ENCODE measurements around the gene ARHGEF38.

ARHGEF38 gene

DNA sequence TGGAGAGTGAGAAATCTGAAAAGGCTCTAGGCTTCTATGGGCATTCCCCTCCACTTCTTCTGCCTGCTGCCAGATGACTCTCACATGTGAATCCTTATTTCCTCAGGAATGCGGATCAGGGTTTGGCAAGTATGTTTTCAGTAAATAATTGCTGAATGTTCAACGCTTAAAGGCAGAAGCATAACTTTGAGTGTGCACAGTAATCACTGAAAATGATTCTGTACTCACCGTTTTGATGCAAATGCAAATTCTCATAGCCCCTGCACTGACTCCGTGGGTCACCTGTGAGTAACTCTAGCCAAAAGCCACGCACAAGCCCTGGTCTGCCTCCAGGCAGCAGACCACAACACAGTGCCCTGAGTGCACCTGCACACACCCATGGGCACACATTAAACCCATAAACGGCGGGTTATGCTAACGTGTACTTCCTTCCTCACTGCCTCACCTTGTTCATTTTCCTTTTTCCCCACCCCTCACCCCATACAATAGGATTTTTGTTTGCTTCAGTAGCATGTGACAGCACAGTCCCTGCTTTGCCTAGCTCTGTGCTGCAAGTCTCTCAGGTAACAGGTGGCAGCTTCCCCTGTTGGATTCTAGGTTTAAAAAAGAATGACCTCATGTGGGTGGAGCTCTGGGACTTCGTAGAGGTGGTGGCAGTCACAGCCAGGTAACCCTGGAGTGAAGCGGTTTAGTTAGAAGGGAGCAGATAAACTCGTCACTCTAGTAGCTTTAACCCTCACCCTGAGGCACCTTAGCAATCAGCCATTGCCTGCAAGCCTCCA lies at the start of gene ARHGEF38:
TSS of gene ARHGEF38 (plus strand) at position 656 of the 782 bp plus-strand sequence. CDS start 146 bp downstream, outside the sequence.
- H3K27ac ChIP-seq (ENCODE audit: low read depth, low read length): no peak within 1 kb of the TSS
- no peaks in the 10 kb centered on the region for H3K36me3 ChIP-seq (ENCODE audit: control insufficient read depth, insufficient read depth, low read length)
- H3K9ac ChIP-seq (ENCODE audit: low read length): peak within 1 kb of the TSS; percentile 53
- H3K4me1 ChIP-seq (ENCODE audit: control insufficient read depth, insufficient read depth, low read length): no peaks in the 10 kb centered on the region
- H3K27me3 ChIP-seq (ENCODE audit: control insufficient read depth, insufficient read depth, low read length): no peaks in the 10 kb centered on the region
- H3K4me3 ChIP-seq (ENCODE audit: low read length): peak within 1 kb of the TSS; percentile 49

DNA sequence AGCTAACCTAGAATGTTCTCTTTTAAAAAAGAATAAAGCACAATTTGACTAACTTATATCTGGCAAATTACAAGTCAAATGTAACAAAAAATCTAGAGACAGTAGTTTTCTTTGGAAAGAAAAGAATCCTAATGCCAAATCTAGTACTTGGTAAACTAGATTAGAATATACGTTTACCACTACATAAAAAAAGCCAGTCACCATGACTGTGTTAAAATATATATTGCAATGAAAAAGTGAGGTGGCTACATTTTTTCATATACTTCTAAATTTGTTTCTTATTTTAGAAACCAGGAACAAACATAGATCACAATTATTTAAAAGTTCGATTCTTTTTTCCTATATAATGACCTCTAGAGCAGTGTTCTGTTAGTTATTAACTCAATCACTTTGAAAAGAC lies 48.9 kb upstream of the ARHGEF38 start:
- no peak overlapping the region for H3K4me3 ChIP-seq (ENCODE audit: low read length)
- H3K27me3 ChIP-seq (ENCODE audit: control insufficient read depth, insufficient read depth, low read length): no peaks in the 10 kb centered on the region
- H3K4me1 ChIP-seq (ENCODE audit: control insufficient read depth, insufficient read depth, low read length): no peaks in the 10 kb centered on the region
- no peak overlapping the region for H3K9ac ChIP-seq (ENCODE audit: low read length)
- no peak overlapping the region for H3K27ac ChIP-seq (ENCODE audit: low read depth, low read length)
- no peaks in the 10 kb centered on the region for H3K36me3 ChIP-seq (ENCODE audit: control insufficient read depth, insufficient read depth, low read length)

DNA sequence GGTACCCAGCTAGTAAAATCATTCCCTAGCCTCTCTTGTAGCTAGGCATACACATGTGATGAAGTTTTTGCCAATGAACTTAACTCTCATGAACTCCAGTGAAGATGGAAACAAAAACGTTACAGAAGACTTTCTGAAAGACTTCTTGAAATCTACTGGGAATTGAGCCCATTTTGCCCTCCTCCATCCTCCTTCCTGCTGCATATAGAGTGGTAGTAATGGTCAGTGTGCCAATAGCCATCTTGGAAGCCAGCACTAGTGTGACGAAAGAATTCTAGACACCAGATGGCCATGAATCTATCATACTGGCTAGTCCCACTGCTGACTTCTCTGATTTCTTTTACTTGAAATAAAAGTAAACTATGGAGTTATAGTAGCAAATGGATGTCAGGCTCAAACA lies 47.7 kb upstream of the ARHGEF38 start:
- Histone ChIP-seq H3K27ac (ENCODE audit: low read depth, low read length) (no peak overlapping the region), H3K36me3 (ENCODE audit: control insufficient read depth, insufficient read depth, low read length) (no peaks in the 10 kb centered on the region), H3K4me3 (ENCODE audit: low read length) (no peak overlapping the region), H3K4me1 (ENCODE audit: control insufficient read depth, insufficient read depth, low read length) (no peaks in the 10 kb centered on the region), H3K27me3 (ENCODE audit: control insufficient read depth, insufficient read depth, low read length) (no peaks in the 10 kb centered on the region), H3K9ac (ENCODE audit: low read length) (no peak overlapping the region)

DNA sequence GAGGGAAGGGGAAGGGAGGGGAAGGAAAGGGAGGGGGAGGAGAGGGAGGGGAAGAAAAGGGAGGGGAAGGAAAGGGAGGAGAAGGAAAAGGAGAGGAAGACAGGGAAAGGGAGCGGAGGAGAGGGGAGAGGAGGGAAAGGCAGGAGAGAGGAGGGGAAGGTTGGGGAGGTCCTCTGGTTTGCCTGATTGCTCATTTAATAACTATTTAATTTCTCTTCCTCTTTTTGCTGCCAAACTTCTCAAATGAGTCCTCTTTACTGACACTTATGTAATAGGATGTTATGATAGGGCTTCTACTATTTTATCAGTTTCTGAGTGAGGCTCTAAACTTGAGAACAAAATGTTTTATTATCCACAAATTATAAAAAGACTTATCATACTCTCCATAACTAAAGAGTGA lies 43.1 kb upstream of the ARHGEF38 start:
- H3K27me3 ChIP-seq (ENCODE audit: control insufficient read depth, insufficient read depth, low read length): no peaks in the 10 kb centered on the region
- no peak overlapping the region for H3K9ac ChIP-seq (ENCODE audit: low read length)
- H3K4me3 ChIP-seq (ENCODE audit: low read length): no peak overlapping the region
- no peaks in the 10 kb centered on the region for H3K36me3 ChIP-seq (ENCODE audit: control insufficient read depth, insufficient read depth, low read length)
- no peak overlapping the region for H3K27ac ChIP-seq (ENCODE audit: low read depth, low read length)
- H3K4me1 ChIP-seq (ENCODE audit: control insufficient read depth, insufficient read depth, low read length): no peaks in the 10 kb centered on the region

DNA sequence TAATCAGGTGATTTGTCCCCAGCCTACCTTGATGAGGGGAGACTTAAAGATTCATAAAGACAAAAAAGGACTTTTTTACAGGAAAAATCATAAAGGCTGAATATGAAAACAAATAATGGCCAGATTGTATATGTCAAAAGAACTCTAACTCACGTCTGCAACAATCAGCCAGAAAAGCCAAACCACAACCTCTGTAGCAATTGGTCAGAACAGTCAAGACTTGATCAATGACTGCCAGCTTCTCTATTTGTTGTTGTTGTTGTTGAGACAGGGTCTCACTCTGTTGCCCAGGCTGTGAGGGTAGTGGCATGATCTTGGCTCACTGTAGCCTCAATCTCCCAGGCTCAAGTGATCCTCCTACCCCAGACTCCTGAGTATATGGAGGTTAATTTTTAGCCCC lies 42.7 kb upstream of the ARHGEF38 start:
- Histone ChIP-seq H3K36me3 (ENCODE audit: control insufficient read depth, insufficient read depth, low read length) (no peaks in the 10 kb centered on the region), H3K27ac (ENCODE audit: low read depth, low read length) (no peak overlapping the region), H3K4me1 (ENCODE audit: control insufficient read depth, insufficient read depth, low read length) (no peaks in the 10 kb centered on the region), H3K4me3 (ENCODE audit: low read length) (no peak overlapping the region), H3K27me3 (ENCODE audit: control insufficient read depth, insufficient read depth, low read length) (no peaks in the 10 kb centered on the region), H3K9ac (ENCODE audit: low read length) (no peak overlapping the region)

GRCh38 chr4:105510245-105510644 lies 42.2 kb upstream of the ARHGEF38 start:
- no peak overlapping the region for H3K27ac ChIP-seq (ENCODE audit: low read depth, low read length)
- H3K4me1 ChIP-seq (ENCODE audit: control insufficient read depth, insufficient read depth, low read length): no peaks in the 10 kb centered on the region
- H3K4me3 ChIP-seq (ENCODE audit: low read length): no peak overlapping the region
- H3K36me3 ChIP-seq (ENCODE audit: control insufficient read depth, insufficient read depth, low read length): no peaks in the 10 kb centered on the region
- H3K9ac ChIP-seq (ENCODE audit: low read length): no peak overlapping the region
- no peaks in the 10 kb centered on the region for H3K27me3 ChIP-seq (ENCODE audit: control insufficient read depth, insufficient read depth, low read length)

GRCh38 chr4:105520819-105521790 lies 31.3 kb upstream of the ARHGEF38 start:
- Histone ChIP-seq H3K9ac (ENCODE audit: low read length) (no peak overlapping the region), H3K4me3 (ENCODE audit: low read length) (no peak overlapping the region), H3K36me3 (ENCODE audit: control insufficient read depth, insufficient read depth, low read length) (no peaks in the 10 kb centered on the region), H3K27me3 (ENCODE audit: control insufficient read depth, insufficient read depth, low read length) (no peaks in the 10 kb centered on the region), H3K27ac (ENCODE audit: low read depth, low read length) (no peak overlapping the region), H3K4me1 (ENCODE audit: control insufficient read depth, insufficient read depth, low read length) (no peaks in the 10 kb centered on the region)

DNA sequence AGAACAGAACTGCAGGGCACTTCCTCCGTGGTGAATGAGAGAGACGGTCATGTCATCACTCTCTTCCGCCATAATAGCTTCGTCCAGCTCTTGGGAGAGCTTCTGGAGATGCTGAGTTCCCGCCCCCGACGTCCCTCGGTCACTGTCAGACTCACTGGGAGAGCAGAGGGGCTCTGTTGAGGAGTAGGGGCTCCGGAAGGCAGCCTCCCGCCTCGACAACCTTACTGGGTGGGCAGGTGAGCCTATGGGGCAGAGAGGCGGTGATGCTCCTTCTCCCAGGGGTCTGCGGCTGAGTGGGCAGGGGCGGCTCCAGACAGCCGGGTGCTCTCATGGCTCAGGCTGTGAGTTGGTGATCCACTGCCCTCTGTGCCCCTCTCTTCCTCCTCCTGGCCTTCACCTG lies 25.8 kb upstream of the ARHGEF38 start:
- H3K4me1 ChIP-seq (ENCODE audit: control insufficient read depth, insufficient read depth, low read length): no peaks in the 10 kb centered on the region
- no peaks in the 10 kb centered on the region for H3K36me3 ChIP-seq (ENCODE audit: control insufficient read depth, insufficient read depth, low read length)
- H3K9ac ChIP-seq (ENCODE audit: low read length): no peak overlapping the region
- H3K27me3 ChIP-seq (ENCODE audit: control insufficient read depth, insufficient read depth, low read length): no peaks in the 10 kb centered on the region
- no peak overlapping the region for H3K27ac ChIP-seq (ENCODE audit: low read depth, low read length)
- H3K4me3 ChIP-seq (ENCODE audit: low read length): no peak overlapping the region

GRCh38 chr4:105527081-105527480 lies 25.3 kb upstream of the ARHGEF38 start:
- no peak overlapping the region for H3K4me3 ChIP-seq (ENCODE audit: low read length)
- H3K27ac ChIP-seq (ENCODE audit: low read depth, low read length): no peak overlapping the region
- H3K9ac ChIP-seq (ENCODE audit: low read length): no peak overlapping the region
- no peaks in the 10 kb centered on the region for H3K4me1 ChIP-seq (ENCODE audit: control insufficient read depth, insufficient read depth, low read length)
- no peaks in the 10 kb centered on the region for H3K36me3 ChIP-seq (ENCODE audit: control insufficient read depth, insufficient read depth, low read length)
- no peaks in the 10 kb centered on the region for H3K27me3 ChIP-seq (ENCODE audit: control insufficient read depth, insufficient read depth, low read length)

DNA sequence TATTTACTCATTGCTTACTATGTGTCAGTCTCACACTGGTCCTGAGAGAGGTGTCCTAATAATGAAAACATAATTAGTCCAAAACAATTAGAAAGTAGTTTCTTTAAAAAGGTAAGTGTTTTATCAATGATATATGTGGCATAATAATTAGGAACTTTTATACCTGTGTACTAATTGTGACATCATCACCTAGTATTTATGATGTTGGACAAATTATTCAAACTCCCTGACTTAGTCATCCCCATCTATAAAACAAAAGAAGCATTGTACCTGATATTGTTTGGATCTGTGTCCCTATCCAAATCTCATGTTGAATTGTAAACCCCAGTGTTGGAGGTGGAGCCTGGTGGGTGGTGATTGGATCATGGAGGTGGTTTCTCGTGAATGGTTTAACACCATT lies 15.8 kb upstream of the ARHGEF38 start:
- no peak overlapping the region for H3K9ac ChIP-seq (ENCODE audit: low read length)
- no peak overlapping the region for H3K27ac ChIP-seq (ENCODE audit: low read depth, low read length)
- no peaks in the 10 kb centered on the region for H3K36me3 ChIP-seq (ENCODE audit: control insufficient read depth, insufficient read depth, low read length)
- no peaks in the 10 kb centered on the region for H3K27me3 ChIP-seq (ENCODE audit: control insufficient read depth, insufficient read depth, low read length)
- H3K4me3 ChIP-seq (ENCODE audit: low read length): no peak overlapping the region
- H3K4me1 ChIP-seq (ENCODE audit: control insufficient read depth, insufficient read depth, low read length): no peaks in the 10 kb centered on the region

DNA sequence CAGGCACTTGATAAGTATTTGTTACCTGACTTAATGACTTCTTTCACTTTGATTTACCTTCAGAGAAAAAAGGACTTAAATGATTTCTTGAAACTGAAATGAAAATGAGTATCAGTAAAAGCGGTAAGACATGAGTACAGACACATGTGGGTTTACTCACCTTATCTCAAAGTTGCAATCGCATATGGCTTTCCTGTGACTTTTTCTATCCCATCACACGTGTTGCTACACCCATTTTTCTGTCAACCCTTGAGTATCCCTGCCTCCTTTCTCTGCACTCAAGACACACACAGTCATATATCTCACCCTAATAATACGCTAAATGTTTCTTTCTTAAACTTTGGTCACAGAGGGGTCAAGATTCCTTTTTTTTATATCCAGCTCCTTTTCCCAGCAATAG lies 11.0 kb upstream of the ARHGEF38 start:
- Histone ChIP-seq H3K36me3 (ENCODE audit: control insufficient read depth, insufficient read depth, low read length) (no peaks in the 10 kb centered on the region), H3K27me3 (ENCODE audit: control insufficient read depth, insufficient read depth, low read length) (no peaks in the 10 kb centered on the region), H3K4me3 (ENCODE audit: low read length) (no peak overlapping the region), H3K9ac (ENCODE audit: low read length) (no peak overlapping the region), H3K27ac (ENCODE audit: low read depth, low read length) (no peak overlapping the region), H3K4me1 (ENCODE audit: control insufficient read depth, insufficient read depth, low read length) (no peaks in the 10 kb centered on the region)

GRCh38 chr4:105542039-105542438 lies 10.4 kb upstream of the ARHGEF38 start:
- H3K36me3 ChIP-seq (ENCODE audit: control insufficient read depth, insufficient read depth, low read length): no peaks in the 10 kb centered on the region
- no peak overlapping the region for H3K4me3 ChIP-seq (ENCODE audit: low read length)
- no peaks in the 10 kb centered on the region for H3K27me3 ChIP-seq (ENCODE audit: control insufficient read depth, insufficient read depth, low read length)
- no peak overlapping the region for H3K27ac ChIP-seq (ENCODE audit: low read depth, low read length)
- H3K9ac ChIP-seq (ENCODE audit: low read length): no peak overlapping the region
- H3K4me1 ChIP-seq (ENCODE audit: control insufficient read depth, insufficient read depth, low read length): no peaks in the 10 kb centered on the region
